ENCODE data around the gene MARCHF9.

The MARCHF9 gene

DNA sequence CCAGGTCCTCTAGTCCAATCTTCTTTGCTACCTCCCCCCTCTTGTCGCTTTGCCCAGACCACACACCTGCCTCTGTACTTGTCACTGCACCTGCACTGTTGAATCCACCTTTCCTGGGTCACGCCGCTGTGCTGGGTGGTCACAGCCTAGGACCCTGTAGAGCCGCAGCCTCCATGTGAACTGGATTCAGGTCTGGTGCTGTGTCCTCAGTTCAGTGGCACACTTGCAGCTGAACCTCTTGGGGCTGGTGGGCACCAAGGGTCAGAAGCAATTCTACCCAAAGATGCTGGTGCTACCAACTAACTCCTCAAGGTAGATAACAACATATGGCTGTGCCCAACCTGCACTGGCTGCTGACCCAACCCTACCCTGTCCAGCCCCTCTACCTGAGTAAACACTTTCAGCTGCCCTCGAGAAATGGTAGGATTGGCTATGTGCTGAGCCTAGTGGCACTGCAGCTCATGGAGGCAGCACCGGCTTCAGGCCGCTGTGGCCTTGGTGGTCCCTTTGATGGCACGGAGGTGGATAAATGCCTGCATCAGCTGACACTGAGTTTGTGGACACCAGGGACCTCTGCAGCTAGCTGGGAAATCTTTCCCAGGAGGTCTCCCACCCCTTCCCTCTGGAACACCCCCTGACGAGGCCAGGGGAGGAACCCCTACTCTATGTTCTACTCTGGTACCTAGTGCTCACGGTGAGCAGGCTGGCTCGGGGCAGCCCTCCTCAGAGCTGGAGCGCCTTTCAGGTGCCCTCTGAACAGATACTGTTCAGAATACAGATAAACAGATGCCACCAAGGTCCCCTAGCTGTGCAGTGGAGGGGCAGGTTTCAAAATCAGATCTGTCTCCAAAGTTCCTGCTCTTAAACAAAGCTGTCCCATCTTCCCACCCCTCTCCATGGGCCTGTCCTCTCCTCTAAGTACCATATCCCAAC lies 30.6 kb upstream of the MARCHF9 start:
- Histone ChIP-seq H3K9ac (no peak overlapping the region), H3K4me3 (no peak overlapping the region), H3K27me3 (no peaks in the 10 kb centered on the region), H3K4me2 (no peak overlapping the region), H4K20me1 (peaks cover 7% of the 10 kb centered on the region; the same call in 1 of the 2 replicates), H3K4me1 (0 out of 2 replicates have a peak, but pooled peaks cover 6% of the 10 kb centered on the region), H3K9me3 (peaks cover 18% of the 10 kb centered on the region), H3K27ac (no peak overlapping the region), H3K36me3 (peaks cover 73% of the 10 kb centered on the region)
- TF ChIP-seq Cebpa-rat (IDR thresholded peaks at IDR 0.05): no peak

DNA sequence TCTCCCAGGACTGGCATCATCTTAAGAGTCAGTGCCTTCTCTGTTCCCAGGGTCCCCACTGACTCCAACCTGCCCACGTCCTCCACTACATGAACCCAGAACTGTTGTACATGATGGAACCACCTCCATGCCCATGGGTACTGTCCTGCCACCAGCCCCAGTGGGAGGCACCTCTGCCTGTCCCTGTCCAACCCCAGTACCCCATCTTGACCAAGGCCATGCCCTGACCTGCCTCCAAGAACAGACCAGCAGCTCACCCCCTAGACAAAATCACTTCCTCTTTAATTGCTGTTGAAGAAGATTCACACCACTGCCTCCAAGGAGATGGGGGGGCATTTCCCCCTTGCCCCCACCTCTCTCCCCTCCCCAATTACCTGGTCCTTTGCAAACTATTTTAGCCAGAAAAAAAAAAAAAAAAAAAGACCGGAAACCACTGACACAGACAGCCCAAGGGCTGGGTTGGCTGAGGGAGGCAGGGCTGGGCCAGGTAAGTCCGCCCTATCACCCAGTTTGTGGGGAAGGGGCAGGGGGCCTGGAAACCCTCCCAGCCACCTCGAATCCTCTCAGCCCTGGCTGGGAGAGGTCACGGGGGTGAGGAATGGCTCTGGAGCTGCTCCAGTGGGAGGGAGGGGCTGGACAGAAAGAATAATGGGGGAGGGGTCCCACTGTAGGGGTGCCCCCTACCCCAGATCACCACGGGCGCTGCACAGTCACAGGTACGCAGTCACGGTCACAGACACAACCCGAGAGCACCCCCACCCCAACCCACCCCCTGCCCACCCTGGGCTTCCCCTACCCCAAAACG lies 29.8 kb upstream of the MARCHF9 start:
- H3K27ac ChIP-seq: no peak overlapping the region
- no peak overlapping the region for H3K4me2 ChIP-seq
- H4K20me1 ChIP-seq: peaks cover 7% of the 10 kb centered on the region; the same call in 1 of the 2 replicates
- H3K4me1 ChIP-seq: 0 out of 2 replicates have a peak, but pooled peaks cover 6% of the 10 kb centered on the region
- H3K27me3 ChIP-seq: no peaks in the 10 kb centered on the region
- TF ChIP-seq Cebpa-rat (IDR thresholded peaks at IDR 0.05): no peak
- no peak overlapping the region for H3K4me3 ChIP-seq
- peaks cover 18% of the 10 kb centered on the region for H3K9me3 ChIP-seq
- peaks cover 73% of the 10 kb centered on the region for H3K36me3 ChIP-seq
- no peak overlapping the region for H3K9ac ChIP-seq

DNA sequence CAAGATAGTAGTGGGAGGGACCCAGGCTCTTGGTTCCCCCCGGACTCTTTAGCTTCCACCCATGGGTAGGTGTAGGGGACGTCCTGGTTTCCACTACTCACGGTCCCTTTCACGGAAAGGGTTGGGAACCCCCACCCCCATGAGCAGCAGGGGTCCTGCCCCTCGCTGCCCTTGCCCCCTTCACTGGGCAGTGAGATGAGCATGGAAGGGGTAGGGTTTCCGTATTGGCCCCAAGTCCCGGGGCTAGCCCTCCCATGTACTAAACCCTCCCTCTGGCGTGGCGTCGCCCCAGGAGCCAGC lies 29.1 kb upstream of the MARCHF9 start:
- H4K20me1 ChIP-seq: peaks cover 7% of the 10 kb centered on the region; the same call in 1 of the 2 replicates
- no peak overlapping the region for H3K9ac ChIP-seq
- no peaks in the 10 kb centered on the region for H3K27me3 ChIP-seq
- peaks cover 73% of the 10 kb centered on the region for H3K36me3 ChIP-seq
- no peak overlapping the region for H3K4me3 ChIP-seq
- no peak overlapping the region for H3K27ac ChIP-seq
- peaks cover 18% of the 10 kb centered on the region for H3K9me3 ChIP-seq
- no peak overlapping the region for H3K4me2 ChIP-seq
- no peak for TF ChIP-seq Cebpa-rat (IDR thresholded peaks at IDR 0.05)
- 0 out of 2 replicates have a peak, but pooled peaks cover 6% of the 10 kb centered on the region for H3K4me1 ChIP-seq

DNA sequence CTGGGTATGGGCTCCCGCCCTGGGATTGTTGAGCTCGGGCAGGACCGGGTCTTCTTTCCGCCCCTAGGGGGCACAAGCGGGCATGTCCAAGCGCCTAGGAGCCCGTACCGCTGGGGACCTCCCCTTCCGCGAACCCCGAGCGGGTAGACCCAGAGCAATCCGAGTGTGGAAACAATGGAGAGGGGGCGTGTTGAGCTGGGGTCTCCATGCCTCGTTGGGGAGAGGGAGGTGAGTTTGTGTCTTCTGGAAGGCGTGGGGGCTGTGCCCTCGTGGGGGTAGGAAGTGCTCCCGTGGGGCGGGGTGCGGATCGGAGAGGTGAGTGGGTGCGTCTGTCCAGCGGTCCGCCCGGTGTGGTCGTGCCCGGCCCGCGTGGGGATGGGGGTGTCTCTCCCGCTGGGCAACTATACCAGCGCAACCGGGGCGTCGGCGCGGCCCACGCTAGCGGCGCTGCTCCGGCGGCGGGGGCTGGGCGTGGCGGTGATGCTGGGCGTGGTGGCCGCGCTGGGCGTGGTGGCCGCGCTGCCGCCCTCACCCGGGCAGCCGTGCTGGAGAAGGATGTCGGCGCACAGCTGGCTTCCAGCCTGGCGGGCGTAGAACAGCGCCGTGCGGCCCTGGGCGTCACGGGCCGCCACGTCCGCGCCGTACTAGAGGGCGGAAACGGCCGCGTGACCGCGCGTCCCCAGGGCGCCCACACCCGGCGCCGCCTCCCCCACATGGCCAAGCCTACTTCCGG lies 28.6 kb upstream of the MARCHF9 start:
- Histone ChIP-seq H3K27me3 (no peaks in the 10 kb centered on the region), H3K9me3 (peaks cover 18% of the 10 kb centered on the region), H3K9ac (no peak overlapping the region), H3K4me1 (0 out of 2 replicates have a peak, but pooled peaks cover 6% of the 10 kb centered on the region), H4K20me1 (peaks cover 7% of the 10 kb centered on the region; the same call in 1 of the 2 replicates), H3K27ac (no peak overlapping the region), H3K36me3 (peaks cover 73% of the 10 kb centered on the region), H3K4me3 (no peak overlapping the region), H3K4me2 (no peak overlapping the region)
- no peak for TF ChIP-seq Cebpa-rat (IDR thresholded peaks at IDR 0.05)

DNA sequence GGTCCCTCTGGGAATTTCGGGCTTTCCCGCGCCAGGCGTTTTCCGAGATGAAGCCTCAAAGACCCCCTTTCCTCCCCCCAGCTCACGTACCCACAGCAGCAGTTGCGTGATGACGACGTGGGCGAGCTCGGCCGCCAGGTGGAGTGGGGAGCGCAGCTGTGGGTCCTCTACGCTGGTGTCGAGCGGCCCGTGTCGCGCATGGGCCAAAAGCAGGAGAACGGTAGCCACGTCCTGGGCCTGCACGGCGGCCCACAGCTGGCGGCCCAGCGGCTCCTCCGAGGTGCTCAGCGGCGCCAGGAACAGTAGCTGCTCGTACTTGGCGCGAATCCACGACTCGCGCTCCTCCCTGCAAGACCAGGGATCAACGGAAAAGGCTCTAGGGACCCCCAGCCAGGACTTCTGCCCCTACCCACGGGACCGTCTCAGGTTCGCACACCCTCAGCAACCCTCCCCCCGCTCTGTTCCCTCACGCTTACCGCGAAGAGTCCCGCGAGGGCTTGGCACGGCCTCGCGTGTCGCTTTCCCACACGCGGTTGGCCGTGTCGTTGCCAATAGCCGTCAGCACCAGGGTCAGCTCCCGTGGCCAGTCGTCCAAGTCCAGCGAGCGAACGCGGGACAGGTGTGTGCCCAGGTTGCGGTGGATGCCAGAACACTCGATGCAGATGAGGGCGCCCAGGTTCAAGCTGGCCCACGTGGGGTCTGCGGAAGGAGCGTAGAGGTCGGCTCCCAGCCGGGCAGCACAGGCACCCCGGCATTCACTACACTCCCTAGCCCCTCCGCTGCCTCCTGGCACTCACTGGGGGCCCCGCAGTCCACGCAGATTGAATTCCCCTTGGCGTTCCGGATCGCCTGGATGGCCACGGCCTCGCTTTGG lies 27.8 kb upstream of the MARCHF9 start:
- TF ChIP-seq Cebpa-rat (IDR thresholded peaks at IDR 0.05): no peak
- Histone ChIP-seq H3K27ac (no peak overlapping the region), H3K4me1 (0 out of 2 replicates have a peak, but pooled peaks cover 6% of the 10 kb centered on the region), H3K9ac (no peak overlapping the region), H3K4me2 (no peak overlapping the region), H4K20me1 (peaks cover 3% of the 10 kb centered on the region; the same call in 1 of the 2 replicates), H3K9me3 (peaks cover 18% of the 10 kb centered on the region), H3K27me3 (no peaks in the 10 kb centered on the region), H3K36me3 (peaks cover 73% of the 10 kb centered on the region), H3K4me3 (no peak overlapping the region)

DNA sequence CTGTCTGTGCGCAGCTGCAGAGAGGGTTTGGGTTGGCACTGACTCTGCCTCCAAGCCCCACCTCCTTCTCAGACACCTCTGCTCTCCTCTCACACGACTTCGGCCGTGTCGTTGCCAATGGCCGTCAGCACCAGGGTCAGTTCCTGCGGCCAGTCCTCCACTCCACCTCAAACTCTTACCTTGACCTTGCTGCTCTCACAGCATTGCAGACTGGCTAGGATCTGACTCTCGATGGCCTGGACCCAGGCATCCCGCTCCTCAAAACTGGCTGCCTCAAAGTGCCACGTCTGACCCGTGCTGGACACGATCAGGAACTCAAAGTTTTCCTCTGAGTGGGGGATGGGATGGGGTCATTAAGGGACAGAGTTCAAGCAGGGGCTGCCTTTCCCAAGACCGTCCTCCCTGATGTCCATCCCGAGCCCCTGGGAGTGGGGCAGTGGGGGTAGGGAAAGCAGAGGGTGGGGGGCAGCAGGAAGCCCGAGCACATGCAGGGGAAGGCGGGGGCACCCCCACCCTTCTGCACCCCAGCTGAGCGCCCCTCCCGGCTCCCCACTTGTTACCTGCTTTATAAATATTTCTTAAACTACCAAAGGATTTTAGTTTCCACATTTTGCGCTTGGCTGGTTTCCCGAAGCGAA lies 27.0 kb upstream of the MARCHF9 start:
- H4K20me1 ChIP-seq: peaks cover under 1% of the 10 kb centered on the region; the same call in 1 of the 2 replicates
- H3K27ac ChIP-seq: no peak overlapping the region
- H3K27me3 ChIP-seq: no peaks in the 10 kb centered on the region
- no peak overlapping the region for H3K4me3 ChIP-seq
- peaks cover 18% of the 10 kb centered on the region for H3K9me3 ChIP-seq
- peaks cover 75% of the 10 kb centered on the region for H3K36me3 ChIP-seq
- no peak overlapping the region for H3K9ac ChIP-seq
- H3K4me1 ChIP-seq: 0 out of 2 replicates have a peak, but pooled peaks cover 6% of the 10 kb centered on the region
- TF ChIP-seq Cebpa-rat (IDR thresholded peaks at IDR 0.05): no peak
- H3K4me2 ChIP-seq: no peak overlapping the region

DNA sequence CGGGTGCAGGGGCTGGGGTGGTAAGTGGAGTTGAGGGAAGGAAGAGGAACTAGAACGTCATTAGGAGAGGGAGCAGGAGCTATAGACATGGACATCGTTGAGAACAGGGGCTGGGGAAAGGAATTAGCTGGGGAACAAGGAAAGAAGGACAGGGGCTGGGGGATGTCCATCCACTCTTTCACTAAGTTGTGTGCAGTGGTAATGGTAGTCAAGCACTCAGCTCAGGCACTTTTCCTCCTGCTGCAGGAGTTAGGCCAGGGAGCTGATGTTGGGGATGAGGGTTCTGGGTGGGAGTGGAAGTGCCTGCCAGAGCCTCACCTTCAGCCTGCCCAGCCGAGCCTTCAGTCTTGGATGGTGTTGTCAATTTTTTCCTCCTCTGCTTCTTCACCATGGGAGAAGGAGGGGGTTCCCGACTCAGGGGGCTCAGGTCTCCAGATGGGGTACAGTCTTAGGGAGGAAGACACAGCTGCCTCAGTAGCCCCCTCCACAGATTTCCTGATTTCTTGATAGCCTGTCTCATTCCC lies 25.5 kb upstream of the MARCHF9 start:
- H3K4me2 ChIP-seq: no peak overlapping the region
- no peak overlapping the region for H3K4me3 ChIP-seq
- peaks cover 83% of the 10 kb centered on the region for H3K36me3 ChIP-seq
- H3K4me1 ChIP-seq: 0 out of 2 replicates have a peak, but pooled peaks cover 6% of the 10 kb centered on the region
- H3K9ac ChIP-seq: no peak overlapping the region
- TF ChIP-seq Cebpa-rat (IDR thresholded peaks at IDR 0.05): no peak
- H3K9me3 ChIP-seq: peaks cover 18% of the 10 kb centered on the region
- H4K20me1 ChIP-seq: peaks cover 5% of the 10 kb centered on the region; the same call in 1 of the 2 replicates
- H3K27ac ChIP-seq: no peak overlapping the region
- no peaks in the 10 kb centered on the region for H3K27me3 ChIP-seq
